Measurements from ENCODE around the gene STARD13.

Gene STARD13

GRCh38 chr13:33285420-33286124, at the start of gene STARD13:
Gene STARD13 (minus strand): TSS chr13:33285755. CDS start chr13:33285638, 117 bp downstream.
- Mint-ChIP-seq H3K27me3 (peaks cover 57% of the 10 kb centered on the region), H3K27ac (peak within 1 kb of the TSS; percentile 90 to 94), H3K4me3 (peak within 1 kb of the TSS; percentile 84 to 93), H3K4me1 (peaks cover 15% of the 10 kb centered on the region), H3K9me3 (no peaks in the 10 kb centered on the region)
- DNase-seq (peak; percentile 10), ATAC-seq (peak; percentile 67)

- Mint-ChIP-seq H3K4me3 (no peak overlapping the region), H3K4me1 (no peaks in the 10 kb centered on the region), H3K27ac (no peak overlapping the region), H3K27me3 (peaks cover 26% of the 10 kb centered on the region), H3K9me3 (no peaks in the 10 kb centered on the region)
- ATAC-seq: no peak
- no peak for DNase-seq
Measured at GRCh38 chr13:33334831-33335230, 49.3 kb upstream of the STARD13 start.

- H3K27ac Mint-ChIP-seq: no peak overlapping the region
- no peaks in the 10 kb centered on the region for H3K9me3 Mint-ChIP-seq
- no peaks in the 10 kb centered on the region for H3K4me1 Mint-ChIP-seq
- DNase-seq: no peak
- H3K4me3 Mint-ChIP-seq: no peak overlapping the region
- H3K27me3 Mint-ChIP-seq: peaks cover 26% of the 10 kb centered on the region
- no peak for ATAC-seq
Measured at GRCh38 chr13:33331962-33332361, 46.4 kb upstream of the STARD13 start.

- no peaks in the 10 kb centered on the region for H3K9me3 Mint-ChIP-seq
- DNase-seq: no peak
- no peak overlapping the region for H3K4me3 Mint-ChIP-seq
- no peak for ATAC-seq
- no peak overlapping the region for H3K27ac Mint-ChIP-seq
- H3K4me1 Mint-ChIP-seq: no peaks in the 10 kb centered on the region
- H3K27me3 Mint-ChIP-seq: peaks cover 26% of the 10 kb centered on the region
Measured at GRCh38 chr13:33330483-33330882, 44.9 kb upstream of the STARD13 start.

GRCh38 chr13:33328701-33329100, 43.1 kb upstream of the STARD13 start:
- Mint-ChIP-seq H3K4me1 (no peaks in the 10 kb centered on the region), H3K9me3 (no peaks in the 10 kb centered on the region), H3K27ac (no peak overlapping the region), H3K27me3 (peaks cover 16% of the 10 kb centered on the region), H3K4me3 (no peak overlapping the region)
- ATAC-seq (no peak), DNase-seq (no peak)

- no peaks in the 10 kb centered on the region for H3K9me3 Mint-ChIP-seq
- H3K27ac Mint-ChIP-seq: peak overlapping the region in 1 of 2 donors; percentile 57
- no peak overlapping the region for H3K4me3 Mint-ChIP-seq
- DNase-seq: no peak
- H3K27me3 Mint-ChIP-seq: peaks cover 4% of the 10 kb centered on the region
- no peaks in the 10 kb centered on the region for H3K4me1 Mint-ChIP-seq
- ATAC-seq: no peak
Measured at GRCh38 chr13:33326723-33327122, 41.2 kb upstream of the STARD13 start.

GRCh38 chr13:33326246-33326645, 40.7 kb upstream of the STARD13 start:
- Mint-ChIP-seq H3K9me3 (no peaks in the 10 kb centered on the region), H3K27me3 (no peaks in the 10 kb centered on the region), H3K4me1 (no peaks in the 10 kb centered on the region), H3K27ac (no peak overlapping the region), H3K4me3 (no peak overlapping the region)
- no peak for ATAC-seq
- DNase-seq: no peak

- Mint-ChIP-seq H3K4me1 (no peaks in the 10 kb centered on the region), H3K4me3 (no peak overlapping the region), H3K9me3 (no peaks in the 10 kb centered on the region), H3K27me3 (no peaks in the 10 kb centered on the region), H3K27ac (no peak overlapping the region)
- no peak for DNase-seq
- ATAC-seq: no peak
Measured at GRCh38 chr13:33323801-33324510, 38.4 kb upstream of the STARD13 start.

- ATAC-seq (no peak), DNase-seq (no peak)
- H3K4me1 Mint-ChIP-seq: no peaks in the 10 kb centered on the region
- H3K4me3 Mint-ChIP-seq: no peak overlapping the region
- no peaks in the 10 kb centered on the region for H3K27me3 Mint-ChIP-seq
- H3K9me3 Mint-ChIP-seq: no peaks in the 10 kb centered on the region
- peak overlapping the region in 1 of 2 donors; percentile 30 for H3K27ac Mint-ChIP-seq
Measured at GRCh38 chr13:33322965-33323668, 37.6 kb upstream of the STARD13 start.

- ATAC-seq: no peak
- no peak overlapping the region for H3K4me3 Mint-ChIP-seq
- H3K4me1 Mint-ChIP-seq: no peaks in the 10 kb centered on the region
- DNase-seq: no peak
- H3K27ac Mint-ChIP-seq: no peak overlapping the region
- H3K27me3 Mint-ChIP-seq: no peaks in the 10 kb centered on the region
- peaks cover 0 to 1% of the 10 kb centered on the region in 2 donors for H3K9me3 Mint-ChIP-seq
Measured at GRCh38 chr13:33322543-33322809, 36.9 kb upstream of the STARD13 start.

- peaks cover 5% of the 10 kb centered on the region for H3K27me3 Mint-ChIP-seq
- no peak overlapping the region for H3K27ac Mint-ChIP-seq
- H3K4me1 Mint-ChIP-seq: no peaks in the 10 kb centered on the region
- H3K4me3 Mint-ChIP-seq: no peak overlapping the region
- no peak for DNase-seq
- ATAC-seq: no peak
- peaks cover 0 to 7% of the 10 kb centered on the region in 2 donors for H3K9me3 Mint-ChIP-seq
Measured at GRCh38 chr13:33321686-33322542, 36.4 kb upstream of the STARD13 start.

- H3K27me3 Mint-ChIP-seq: peaks cover 7% of the 10 kb centered on the region
- no peak overlapping the region for H3K27ac Mint-ChIP-seq
- DNase-seq (no peak), ATAC-seq (no peak)
- peaks cover 0 to 8% of the 10 kb centered on the region in 2 donors for H3K9me3 Mint-ChIP-seq
- H3K4me1 Mint-ChIP-seq: no peaks in the 10 kb centered on the region
- H3K4me3 Mint-ChIP-seq: no peak overlapping the region
Measured at GRCh38 chr13:33319859-33320258, 34.3 kb upstream of the STARD13 start.

- H3K27me3 Mint-ChIP-seq: peaks cover 8% of the 10 kb centered on the region
- peaks cover 0 to 8% of the 10 kb centered on the region in 2 donors for H3K9me3 Mint-ChIP-seq
- H3K4me1 Mint-ChIP-seq: no peaks in the 10 kb centered on the region
- no peak overlapping the region for H3K27ac Mint-ChIP-seq
- no peak for DNase-seq
- H3K4me3 Mint-ChIP-seq: no peak overlapping the region
- ATAC-seq: no peak
Measured at GRCh38 chr13:33318744-33319143, 33.2 kb upstream of the STARD13 start.

- no peak overlapping the region for H3K27ac Mint-ChIP-seq
- ATAC-seq (no peak), DNase-seq (no peak)
- H3K4me1 Mint-ChIP-seq: no peaks in the 10 kb centered on the region
- peaks cover 0 to 8% of the 10 kb centered on the region in 2 donors for H3K9me3 Mint-ChIP-seq
- peaks cover 15% of the 10 kb centered on the region for H3K27me3 Mint-ChIP-seq
- no peak overlapping the region for H3K4me3 Mint-ChIP-seq
Measured at GRCh38 chr13:33318037-33318436, 32.5 kb upstream of the STARD13 start.

GRCh38 chr13:33316890-33317289, 31.3 kb upstream of the STARD13 start:
- ATAC-seq (no peak), DNase-seq (no peak)
- H3K9me3 Mint-ChIP-seq: peaks cover 0 to 8% of the 10 kb centered on the region in 2 donors
- no peak overlapping the region for H3K27ac Mint-ChIP-seq
- H3K27me3 Mint-ChIP-seq: peaks cover 15% of the 10 kb centered on the region
- no peaks in the 10 kb centered on the region for H3K4me1 Mint-ChIP-seq
- H3K4me3 Mint-ChIP-seq: no peak overlapping the region
